Stimulated activated CD8-positive, alpha-beta memory T cell treated with anti-CD3 and anti-CD28 coated beads, Interleukin-15, amount 100 ng/mL, for 48 hours (primary cell): ENCODE measurements around the gene NLGN2.

Experiments used
- DNase-seq, 2 donors: peaks; one replicate each; pipeline ENCODE4 v3.0.0-alpha.2; 2020; ENCODE audit warnings: low read depth in 2 of 2

Gene NLGN2

DNA sequence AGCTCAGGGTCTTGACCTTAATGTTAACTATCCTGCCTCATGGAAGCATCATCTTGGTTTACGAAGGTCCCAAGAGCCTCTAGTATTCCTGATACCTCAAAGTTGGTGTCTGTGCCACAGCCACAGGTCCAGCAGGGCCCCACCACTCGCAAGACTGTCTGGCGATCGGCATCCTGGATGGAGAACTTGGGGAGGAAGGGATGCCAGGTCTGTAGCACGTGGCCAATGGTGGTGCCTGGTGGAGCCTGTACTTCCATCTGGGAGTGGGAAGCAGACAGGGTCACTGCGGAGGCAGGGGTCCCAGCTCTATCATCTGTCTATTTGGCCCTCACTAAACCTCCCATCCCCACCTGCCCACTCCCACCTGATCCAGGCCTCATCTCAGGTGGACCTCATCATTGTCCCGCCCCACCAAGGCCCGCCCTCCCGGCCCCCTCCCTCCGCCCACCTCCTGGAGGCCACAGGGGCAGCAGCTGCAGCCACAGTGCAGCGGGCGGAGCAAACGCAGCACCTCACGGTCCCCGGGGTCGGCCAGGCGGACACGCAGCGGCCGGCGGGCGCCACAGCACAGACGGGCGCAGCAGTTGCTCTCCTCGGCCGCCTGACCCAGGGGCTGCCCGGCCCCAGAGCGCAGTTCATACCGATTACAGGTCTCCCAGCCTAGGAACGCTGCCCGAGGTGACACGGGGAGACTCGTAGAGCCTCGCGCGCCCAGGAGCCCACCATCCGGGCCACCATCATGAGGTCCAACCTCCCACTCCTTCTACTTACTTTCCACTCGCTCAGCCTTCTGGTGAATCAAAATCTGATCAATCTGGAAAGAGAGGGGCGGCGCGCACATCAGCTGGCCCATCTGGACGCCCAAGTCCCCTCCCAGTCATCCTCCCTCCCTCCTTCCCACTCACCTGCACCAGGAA is 14.7 kb upstream of the NLGN2 start:
- DNase-seq: no peak

DNA sequence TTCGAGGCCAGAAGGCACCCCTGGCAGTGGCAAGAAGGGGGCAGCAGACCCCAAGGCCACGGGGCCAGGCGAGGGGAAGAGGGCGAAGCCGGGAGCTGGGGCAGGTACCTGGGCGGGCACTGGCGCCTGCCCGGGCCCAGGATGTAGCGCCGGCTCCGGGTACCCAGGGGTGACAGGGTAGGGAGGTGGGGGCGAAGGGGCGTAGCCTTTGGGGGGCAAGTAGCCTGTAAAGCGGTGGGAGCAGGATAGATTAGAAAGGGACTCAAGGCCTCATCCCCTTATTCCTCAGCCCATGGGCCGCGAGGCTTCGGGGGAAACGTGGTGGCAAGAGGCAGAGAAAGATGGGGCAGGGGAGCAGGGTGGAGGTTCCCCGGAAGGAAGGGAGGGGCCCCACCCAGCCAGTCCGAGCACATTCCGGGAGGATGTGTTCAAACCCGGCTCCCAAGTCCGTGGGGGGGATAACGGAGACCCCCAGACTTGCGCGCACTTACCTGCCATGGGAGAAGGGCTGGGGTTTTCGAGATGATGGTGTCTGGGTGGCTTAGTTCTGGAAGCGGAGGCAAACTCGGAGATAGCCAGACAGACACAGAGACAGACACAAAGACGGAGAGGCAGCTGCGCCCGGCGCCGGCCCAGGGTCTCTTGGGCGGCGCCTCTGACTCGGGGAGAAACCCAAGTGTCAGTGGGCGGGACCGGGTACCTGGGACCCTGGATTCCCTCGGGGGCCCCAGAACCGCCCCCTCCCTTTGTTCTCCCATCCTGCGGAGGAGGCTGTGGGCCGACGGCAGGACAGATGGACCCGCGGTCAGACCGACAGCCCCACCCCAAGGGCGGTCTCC is 13.8 kb upstream of the NLGN2 start:
- DNase-seq: peak; percentile 32 to 35

DNA sequence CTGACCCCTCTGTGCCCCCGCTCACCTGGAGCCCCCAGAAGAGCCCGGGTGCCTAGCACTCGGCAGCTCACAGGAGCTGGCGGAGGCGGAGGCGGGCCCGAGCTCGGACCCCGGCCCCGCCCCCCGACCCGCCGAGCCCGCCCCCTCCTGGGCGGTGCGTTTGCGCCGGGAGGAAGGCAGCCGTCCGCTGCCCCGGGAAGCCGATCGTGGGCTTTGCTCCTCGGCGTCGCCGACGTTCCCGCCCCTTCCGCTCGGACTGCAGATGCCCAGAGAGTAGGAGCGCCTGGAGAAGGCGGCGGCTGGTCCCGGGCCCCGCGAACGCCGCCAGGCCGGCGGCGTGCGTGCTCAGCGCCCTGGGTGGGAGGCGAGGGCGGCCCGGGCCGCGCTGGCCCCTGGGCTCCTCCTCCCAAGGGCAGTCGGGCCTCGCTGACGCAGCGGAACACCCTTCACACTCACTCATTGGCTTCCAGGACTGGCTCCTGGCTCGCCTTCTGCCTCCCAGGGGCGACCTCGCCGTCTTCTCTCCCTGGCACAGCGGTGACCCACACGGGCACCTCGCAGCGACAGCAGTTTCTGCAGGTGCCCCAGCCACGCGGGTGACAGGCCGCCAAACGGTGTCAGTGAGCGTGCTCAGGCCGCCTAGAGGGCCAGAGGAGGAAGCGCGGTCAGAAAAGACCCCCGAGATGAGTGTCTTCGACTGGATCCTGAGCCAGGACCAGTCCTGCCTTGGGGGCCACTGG is 13.0 kb upstream of the NLGN2 start, which contains the start of gene PLSCR3:
TSS of gene PLSCR3 (minus strand) at position 74 of the 740 bp plus-strand sequence. CDS start 415 bp downstream, outside the sequence.
- DNase-seq: peak; percentile 78 to 83

DNA sequence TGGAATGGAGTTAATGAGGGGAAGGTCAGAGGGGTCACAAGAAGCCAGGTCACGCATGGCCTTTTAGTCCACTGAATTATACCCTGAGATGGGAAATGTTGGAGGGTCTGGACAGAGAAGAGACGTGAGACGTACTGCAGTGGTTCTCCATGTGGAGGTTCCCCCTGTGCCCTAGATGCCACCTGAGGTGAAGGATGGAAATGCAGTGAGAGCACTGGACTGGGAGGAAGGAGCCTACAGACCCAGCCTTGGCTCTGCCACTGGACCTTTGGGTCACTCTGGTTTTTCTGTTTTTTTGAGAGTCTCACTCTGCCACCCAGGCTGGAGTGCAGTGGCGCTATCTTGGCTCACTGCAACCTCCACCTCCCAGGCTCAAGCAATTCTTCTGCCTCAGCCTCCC is 11.5 kb upstream of the NLGN2 start:
- no peak for DNase-seq

DNA sequence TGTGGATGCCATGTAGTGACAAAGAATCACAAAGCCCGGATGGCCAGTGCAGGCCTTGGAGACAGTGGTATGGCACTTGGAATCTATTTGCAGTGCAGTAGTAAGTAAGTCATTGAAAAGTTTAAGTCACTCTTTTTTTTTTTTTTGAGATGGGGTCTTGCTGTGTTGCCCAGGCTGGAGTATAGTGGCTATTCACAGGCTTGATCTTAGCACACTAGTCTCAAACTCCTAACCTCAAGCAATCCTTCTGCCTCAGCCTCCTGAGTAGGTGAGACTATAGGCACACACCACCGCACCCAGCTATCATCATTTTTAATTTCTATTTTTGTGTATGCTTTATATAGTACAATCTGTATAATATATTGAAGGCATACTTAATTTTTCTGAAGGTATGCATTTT is 9.0 kb upstream of the NLGN2 start:
- no peak for DNase-seq

DNA sequence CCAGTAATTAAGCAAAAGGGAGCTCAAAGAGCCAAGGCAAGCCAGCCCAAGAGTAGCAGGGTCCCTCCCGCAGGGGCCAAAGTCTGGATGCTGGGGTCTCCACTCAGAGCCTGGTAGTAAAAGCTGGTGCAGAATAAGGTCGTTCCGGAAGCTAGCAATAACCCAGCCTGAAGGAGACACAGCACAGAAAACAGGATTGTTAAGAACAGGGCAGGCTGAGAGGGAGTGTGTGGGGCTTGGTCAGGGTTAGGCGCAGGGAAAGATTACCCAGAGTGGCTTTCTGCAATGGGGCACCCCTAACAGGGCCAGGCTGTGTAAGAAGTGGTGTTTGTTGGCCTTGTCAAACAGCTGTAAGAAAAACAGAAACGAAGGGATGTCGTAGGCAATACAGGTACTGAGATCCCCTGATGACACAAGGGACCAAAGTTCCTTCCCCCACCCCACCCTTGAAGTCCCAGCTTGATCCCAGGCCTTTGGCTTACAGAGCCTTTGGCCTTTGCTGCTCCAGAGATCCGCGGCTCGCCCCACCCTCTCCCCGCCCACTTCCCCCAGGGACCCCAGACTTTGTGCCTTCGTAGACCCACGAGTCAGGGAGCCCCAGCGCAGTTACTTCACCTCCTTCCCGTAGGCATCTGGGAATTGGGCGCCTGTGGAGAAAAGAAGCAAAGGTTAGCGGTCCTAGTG is 4.5 kb upstream of the NLGN2 start:
- no peak for DNase-seq

DNA sequence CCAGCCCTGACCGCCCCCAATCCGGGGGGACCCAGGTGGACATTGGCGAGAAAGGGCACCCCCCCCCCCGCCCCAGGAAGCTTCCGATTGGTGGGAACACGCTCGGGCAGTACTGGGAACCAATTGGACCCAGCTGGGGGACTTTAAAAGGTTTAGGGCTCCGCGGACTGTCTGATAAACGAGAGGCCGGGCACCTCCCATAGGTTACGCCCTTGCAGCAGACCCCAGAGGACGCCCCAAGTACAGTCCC is 4.0 kb upstream of the NLGN2 start:
- no peak for DNase-seq

DNA sequence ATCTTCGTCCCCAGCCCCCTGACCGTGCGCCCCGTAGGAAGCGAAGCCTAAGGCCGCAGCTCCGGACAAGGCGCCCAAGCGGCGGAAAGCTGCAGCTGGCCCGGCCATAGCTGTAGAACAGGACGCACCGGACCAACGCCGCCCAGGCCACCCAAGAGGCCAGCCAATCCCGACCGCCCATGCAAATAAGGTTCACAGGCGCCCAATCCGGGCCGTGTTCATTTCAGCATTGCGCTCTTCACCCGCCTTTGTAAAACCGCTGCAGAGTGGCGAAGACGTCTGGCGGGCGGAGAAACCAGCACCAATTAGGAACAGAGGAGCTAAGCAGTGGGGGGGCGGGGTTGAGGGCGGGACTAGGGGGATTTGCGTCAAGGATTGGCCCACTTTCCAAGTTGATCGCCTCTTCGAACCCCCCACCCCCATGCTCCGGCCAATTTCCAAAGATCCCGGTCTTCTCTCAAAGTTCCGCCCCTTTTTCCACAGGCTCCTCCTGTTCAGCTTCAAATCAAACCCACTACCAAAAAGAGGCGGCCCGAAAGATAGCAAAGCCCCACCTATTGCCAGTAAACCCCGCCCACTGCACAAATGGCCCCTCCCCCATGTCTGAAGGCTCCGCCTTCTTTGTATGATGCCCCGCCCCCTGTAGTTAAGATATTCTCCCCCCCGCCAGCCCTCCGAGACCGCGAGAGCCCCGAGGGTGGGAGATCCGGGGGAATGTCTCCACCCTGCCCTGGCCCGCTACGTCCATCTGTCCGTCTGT is 3.5 kb upstream of the NLGN2 start, which contains the start of gene TMEM256:
TSS of gene TMEM256 (minus strand) at position 121 of the 760 bp plus-strand sequence. CDS start at position 108, 13 bp downstream.
- peak; percentile 93 to 96 for DNase-seq

DNA sequence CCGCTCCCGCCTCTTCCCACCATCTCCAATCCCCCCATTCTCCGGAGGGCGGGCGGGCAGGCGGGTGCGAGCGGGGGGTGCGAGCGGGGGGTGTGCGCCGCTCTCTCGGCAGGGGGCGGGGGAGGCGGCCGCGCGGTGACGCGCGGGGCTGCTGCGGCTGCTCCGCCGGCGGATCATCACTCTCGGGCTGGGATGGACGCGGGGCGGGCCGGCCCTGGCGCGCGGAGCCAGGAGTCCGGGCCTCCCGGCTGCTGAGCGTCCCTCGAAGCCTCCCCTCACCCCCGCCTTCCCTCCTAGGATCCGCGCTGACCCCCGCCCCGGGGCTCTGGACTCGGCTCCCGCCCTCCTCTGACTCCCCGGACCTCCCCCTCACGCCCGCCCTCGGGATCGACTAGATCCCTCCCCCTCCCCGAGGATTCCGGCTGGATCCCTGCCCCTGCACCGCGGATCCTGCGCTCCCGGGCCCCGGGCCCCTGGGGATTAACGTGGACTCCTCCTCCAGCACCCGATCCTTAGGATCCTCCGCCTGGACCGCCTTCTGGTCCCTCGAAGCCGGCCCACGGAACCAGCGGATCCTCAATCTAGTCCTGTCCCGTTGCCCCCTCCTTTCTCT is 2.8 kb upstream of the NLGN2 start:
- peak; percentile 45 to 58 for DNase-seq

DNA sequence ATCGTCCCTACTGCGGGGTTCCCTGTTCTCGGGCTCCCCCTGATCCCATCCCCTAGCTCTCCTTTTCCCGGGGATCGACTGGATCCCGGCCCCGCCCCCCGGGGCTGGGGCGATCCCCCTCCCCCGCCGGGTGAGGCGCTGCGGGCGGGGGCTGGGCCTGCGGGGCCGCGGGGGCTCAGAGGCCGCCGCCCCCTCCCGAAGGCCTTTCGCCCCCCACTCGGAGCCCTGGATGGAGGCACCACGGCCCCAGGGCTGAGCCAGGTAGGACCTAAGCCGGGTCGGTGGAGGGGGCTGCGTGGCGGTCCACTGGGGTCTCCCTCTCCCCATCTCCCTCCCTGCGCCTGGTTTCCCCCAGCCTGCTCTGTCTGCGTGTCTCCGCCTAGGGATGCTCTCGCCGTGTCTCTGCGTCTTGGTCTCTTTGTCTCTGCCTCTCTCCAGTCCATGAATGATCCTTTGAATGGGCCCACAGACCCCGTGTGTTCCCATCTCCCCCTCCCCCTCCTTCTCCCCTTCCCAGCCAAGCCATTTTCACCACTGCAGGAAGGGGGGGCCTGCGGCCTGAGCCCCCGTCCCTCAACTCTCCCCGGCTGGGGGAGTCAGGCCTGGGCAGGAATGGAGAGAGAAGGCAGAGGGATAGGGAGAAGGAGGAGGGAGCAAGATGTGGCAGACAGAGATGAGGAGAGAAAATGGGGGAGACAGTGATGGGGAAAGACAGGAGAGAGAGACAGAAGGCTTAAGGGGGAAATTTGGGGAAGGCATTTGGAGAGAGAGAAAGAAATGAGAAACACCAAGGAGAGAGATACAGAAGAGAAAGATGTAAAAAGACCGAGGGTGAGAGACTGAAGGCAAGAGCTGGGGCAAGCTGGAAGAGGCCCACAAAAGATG is 2.1 kb upstream of the NLGN2 start:
- DNase-seq: no peak

DNA sequence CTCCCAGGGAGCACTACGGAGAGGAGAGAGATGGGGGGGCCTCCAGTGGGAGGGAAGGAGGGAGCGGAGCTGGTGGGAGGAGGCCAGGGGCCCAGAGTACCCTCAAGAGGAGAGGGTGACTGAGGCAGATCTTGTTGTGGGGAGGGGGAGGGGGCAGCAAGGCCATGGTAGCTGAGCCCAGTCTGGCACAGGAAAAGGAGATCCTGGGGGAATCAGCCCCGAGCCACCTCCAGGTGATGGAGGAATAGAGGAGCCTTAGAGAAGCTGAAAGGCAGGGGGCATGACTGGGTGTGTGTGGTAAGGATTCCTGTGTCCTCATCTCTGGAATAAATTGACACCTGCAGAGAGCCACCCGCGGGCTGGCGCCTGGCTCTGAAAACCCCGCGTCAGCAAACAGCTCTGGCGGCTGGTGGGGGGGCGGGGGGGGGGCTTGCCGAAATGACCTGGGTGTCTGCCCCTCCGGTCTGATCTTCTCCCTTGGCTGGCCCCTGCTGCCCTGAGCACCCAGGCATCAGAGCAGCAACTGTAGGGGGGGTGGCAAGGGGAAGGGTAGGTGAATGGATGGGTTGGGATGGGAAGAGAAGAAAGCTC is 1.3 kb upstream of the NLGN2 start:
- DNase-seq: no peak

DNA sequence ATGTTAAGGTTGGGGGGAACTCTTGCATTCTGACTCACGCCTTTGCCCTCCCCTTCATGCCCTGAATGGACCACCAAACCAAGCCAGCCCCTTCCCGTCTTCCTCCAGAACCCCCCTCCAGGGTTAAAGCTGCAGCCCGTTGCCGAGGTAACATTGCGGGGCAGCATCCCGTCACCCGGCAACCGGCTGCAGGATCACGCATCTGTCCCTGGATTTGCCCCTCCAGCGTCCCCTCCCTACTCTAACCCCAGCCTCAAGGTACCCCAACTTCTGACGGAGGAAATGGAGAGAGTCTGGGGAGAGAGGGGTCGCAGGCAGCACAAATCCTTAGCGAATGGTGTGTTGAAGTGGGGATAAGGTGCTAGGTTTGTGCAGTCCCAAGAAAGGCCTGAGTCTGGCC is 563 bp upstream of the NLGN2 start:
- no peak for DNase-seq

DNA sequence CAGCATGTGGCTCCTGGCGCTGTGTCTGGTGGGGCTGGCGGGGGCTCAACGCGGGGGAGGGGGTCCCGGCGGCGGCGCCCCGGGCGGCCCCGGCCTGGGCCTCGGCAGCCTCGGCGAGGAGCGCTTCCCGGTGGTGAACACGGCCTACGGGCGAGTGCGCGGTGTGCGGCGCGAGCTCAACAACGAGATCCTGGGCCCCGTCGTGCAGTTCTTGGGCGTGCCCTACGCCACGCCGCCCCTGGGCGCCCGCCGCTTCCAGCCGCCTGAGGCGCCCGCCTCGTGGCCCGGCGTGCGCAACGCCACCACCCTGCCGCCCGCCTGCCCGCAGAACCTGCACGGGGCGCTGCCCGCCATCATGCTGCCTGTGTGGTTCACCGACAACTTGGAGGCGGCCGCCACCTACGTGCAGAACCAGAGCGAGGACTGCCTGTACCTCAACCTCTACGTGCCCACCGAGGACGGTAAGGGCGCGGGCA is 645 bp downstream of the NLGN2 start:
- DNase-seq: no peak

DNA sequence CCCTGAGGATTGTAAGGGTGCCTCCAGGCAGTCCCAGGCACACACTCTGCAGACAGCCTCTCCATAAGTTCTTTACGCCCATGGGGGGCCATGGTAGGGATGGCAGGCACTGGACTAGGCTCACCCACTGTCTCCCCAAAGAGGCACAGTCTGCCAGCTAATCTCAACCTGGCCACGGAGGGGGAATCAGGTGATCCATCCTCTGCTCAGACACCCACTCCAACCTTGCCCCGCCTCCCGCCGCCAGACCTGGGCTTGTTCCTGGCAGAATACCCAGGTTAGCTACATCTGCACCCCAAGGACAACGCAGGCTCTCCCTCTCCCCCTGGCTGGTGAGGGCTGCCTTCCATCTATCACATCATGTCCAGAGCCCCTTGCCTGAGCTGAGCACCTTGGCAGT is 1.2 kb downstream of the NLGN2 start:
- no peak for DNase-seq

DNA sequence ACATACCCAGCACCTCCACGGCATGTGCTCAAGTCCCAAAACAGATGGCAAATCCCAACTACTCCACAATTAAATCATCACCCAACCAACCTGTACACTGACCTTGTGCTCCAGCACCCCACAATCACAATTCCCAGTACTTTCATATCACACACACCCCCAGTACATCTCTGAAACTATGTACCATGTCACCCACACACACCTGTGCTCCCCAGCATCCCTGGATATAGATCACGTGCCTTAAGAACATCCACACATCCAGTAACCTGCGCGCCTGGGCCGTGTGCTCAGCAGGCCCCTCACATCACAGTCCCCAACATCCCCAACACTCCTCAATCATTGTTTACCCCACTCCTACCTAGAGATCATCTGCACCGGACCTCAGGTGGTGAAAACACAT is 2.1 kb downstream of the NLGN2 start:
- no peak for DNase-seq

DNA sequence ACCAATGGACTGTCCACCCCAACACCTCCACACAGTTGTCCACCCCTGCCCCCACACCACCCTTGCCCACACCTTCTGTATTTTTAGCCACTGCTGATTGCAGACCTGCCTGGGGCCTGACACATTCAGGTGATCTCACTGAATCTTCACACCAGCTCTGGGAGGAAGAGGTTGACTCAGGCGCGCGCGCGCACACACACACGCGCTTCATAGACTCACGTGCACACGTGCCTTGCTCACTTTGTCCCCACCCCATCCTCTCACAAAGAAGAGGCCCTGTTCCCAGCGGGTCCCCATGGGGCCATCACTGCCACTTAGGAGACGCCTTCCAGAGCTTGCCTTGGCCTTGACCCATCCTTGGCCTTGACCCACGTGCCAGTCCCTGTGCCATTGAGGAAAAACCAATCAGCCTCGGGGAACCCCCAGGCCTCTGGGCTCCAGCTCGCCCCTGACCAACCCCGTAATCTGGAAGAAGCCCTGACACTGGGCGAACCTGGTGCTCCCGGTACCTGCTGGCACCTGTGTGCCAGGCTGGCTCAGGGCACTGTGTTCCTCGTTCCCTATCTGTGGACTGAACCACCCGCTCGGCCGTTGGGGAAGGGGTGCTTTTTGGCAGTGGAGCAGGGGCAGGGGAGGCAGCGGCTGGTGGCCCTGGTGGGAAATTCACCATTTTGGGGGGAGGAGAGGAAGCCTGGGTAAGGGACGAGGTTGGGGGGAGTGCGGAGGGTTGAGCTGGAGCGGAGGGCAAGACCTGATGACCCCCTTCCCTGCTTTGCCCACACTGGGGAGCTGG is 3.2 kb downstream of the NLGN2 start:
- DNase-seq: no peak

DNA sequence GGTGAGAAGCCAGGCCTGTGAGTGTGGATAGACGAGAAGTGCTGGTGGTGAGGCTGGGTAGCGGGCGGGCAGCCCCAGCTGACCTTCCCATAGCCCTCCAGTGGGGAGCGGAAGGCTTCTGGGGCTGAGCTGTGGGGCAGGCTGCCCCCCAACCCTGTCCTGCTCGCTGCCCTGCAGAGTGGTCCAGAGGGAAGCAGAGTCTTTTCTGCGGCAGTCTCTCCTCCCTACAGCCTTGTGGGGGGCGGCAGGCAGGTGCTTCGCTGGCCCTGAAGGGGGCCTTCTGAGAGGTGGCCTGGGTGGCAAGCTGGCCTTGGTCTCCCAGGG is 3.7 kb downstream of the NLGN2 start:
- no peak for DNase-seq

DNA sequence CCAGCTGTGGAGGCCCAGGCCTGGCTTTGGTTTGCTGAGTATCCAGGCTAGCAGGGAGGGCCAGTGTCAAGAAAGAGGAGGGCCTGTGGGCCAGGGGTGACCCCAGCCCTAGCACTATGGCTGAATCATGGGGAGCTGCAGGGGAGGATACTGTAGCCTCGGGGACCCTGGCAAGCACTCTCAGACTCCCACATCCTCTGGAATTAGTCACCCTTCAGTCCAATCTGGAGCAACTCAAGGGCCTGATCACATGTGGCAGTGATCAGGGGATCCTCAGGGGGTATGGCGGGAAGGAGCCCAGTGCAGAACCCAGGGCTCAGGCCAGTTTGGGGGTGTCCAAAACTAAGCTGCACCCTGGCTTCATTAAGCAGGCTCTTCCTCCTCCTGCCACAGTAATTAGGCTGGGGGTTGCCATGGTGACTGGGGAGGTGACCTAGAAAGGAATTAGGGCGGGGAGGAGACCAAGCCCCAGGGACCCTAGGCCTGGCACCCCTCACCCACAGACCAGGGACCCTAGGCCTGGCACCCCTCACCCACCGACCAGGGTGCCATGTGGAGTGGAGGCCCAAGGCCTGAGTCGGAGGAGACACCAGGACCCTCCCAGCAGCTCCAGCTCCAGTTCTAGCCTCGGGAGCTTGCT is 5.8 kb downstream of the NLGN2 start:
- DNase-seq: no peak
